PC-3 (cell line): Measurements from ENCODE around the gene SLC31A1. TPM values are rescaled to one million over a fixed set of nuclear protein-coding genes. Genes with fewer than 3 reads are reported as not detected.

Experiments used
- ATAC-seq: fragments of 200-7000 bp; cut with Tn5 transposase; 2 replicates; pipeline ENCODE4 v1.9.1; 2020; ENCODE audit warnings: mild to moderate bottlenecking, moderate library complexity
- BruUV-seq: library from RNA; stranded (reverse); fragments of 400-500 nt; replicated peaks from 2 replicates; lab custom pipeline; 2021; lab: Mats Ljungman, UMichigan
- CTCF ChIA-PET: fragments of 300-600 bp; sonication (Branson Sonifier 250); formaldehyde crosslinking; loops from one replicate; lab custom pipeline; 2022; ENCODE audit warnings: antibody characterized with exemption; lab: Charles Lee
- POLR2A ChIA-PET: fragments of 300-600 bp; sonication (Branson Sonifier 250); formaldehyde crosslinking; loops from one replicate; lab custom pipeline; 2022; ENCODE audit warnings: antibody characterized with exemption; ENCODE audit not compliant: unreplicated experiment; lab: Charles Lee
- DNase-seq: peaks from one replicate; pipeline ENCODE4 v3.0.0-alpha.2; 2015
- H2AFZ ChIP-seq: fragments of 300-600 bp; sonication (generic); 2 replicates; pipeline ENCODE4 v1.6.0; 2016; ENCODE audit warnings: antibody characterized with exemption, low read length
- H3F3A ChIP-seq: fragments of 300-600 bp; sonication (generic); one replicate; pipeline ENCODE4 v1.6.0; 2017; ENCODE audit warnings: antibody characterized with exemption, low read length, control low read depth, mild to moderate bottlenecking; ENCODE audit not compliant: unreplicated experiment
- H3K27ac ChIP-seq: fragments of 300-600 bp; sonication (generic); 2 replicates; pipeline ENCODE4 v1.5.1; 2016; ENCODE audit warnings: mild to moderate bottlenecking, low read length
- H3K27me3 ChIP-seq: fragments of 300-600 bp; sonication (generic); 2 replicates; pipeline ENCODE4 v1.6.1; 2016; ENCODE audit warnings: low read length, mixed read lengths
- H3K36me3 ChIP-seq: fragments of 300-600 bp; sonication (generic); 2 replicates; pipeline ENCODE4 v1.6.1; 2016; ENCODE audit warnings: low read depth, mixed run types, low read length, mixed read lengths
- H3K4me1 ChIP-seq: fragments of 300-600 bp; sonication (generic); 2 replicates; pipeline ENCODE4 v1.5.1; 2016; ENCODE audit warnings: low read length; ENCODE audit not compliant: insufficient read depth
- H3K4me2 ChIP-seq: fragments of 300-600 bp; sonication (generic); 2 replicates; pipeline ENCODE4 v1.6.0; 2016; ENCODE audit warnings: low read length
- H3K4me3 ChIP-seq: fragments of 300-600 bp; sonication (generic); 2 replicates; pipeline ENCODE4 v1.5.1; 2016; ENCODE audit warnings: mild to moderate bottlenecking, low read length, mixed read lengths
- H3K79me2 ChIP-seq: fragments of 300-600 bp; sonication (generic); 2 replicates; pipeline ENCODE4 v1.6.1; 2017; ENCODE audit warnings: low read length, mixed read lengths
- H3K9ac ChIP-seq: fragments of 300-600 bp; sonication (generic); 2 replicates; pipeline ENCODE4 v1.6.0; 2016; ENCODE audit warnings: mild to moderate bottlenecking, low read length
- H3K9me2 ChIP-seq: fragments of 300-600 bp; sonication (generic); replicated peaks from 2 replicates; pipeline ENCODE4 v1.6.1; 2016; ENCODE audit warnings: mixed run types, low read length, mixed read lengths
- H3K9me3 ChIP-seq: fragments of 300-600 bp; sonication (generic); 2 replicates; pipeline ENCODE4 v1.6.1; 2016; ENCODE audit warnings: low read length, mixed read lengths
- H4K20me1 ChIP-seq: fragments of 300-600 bp; sonication (generic); 2 replicates; pipeline ENCODE4 v1.6.1; 2016; ENCODE audit warnings: low read length, mixed read lengths
- EZH2 ChIP-seq: fragments of 300-600 bp; sonication (generic); IDR thresholded peaks from one replicate; pipeline ENCODE4 v1.6.1; 2017; ENCODE audit warnings: antibody characterized with exemption, mild to moderate bottlenecking, low read length; ENCODE audit not compliant: unreplicated experiment
- EZH2phosphoT487 ChIP-seq: fragments of 300-600 bp; sonication (generic); IDR thresholded peaks from 2 replicates; pipeline ENCODE4 v1.6.1; 2018; ENCODE audit warnings: mild to moderate bottlenecking, antibody characterized with exemption, low read length, borderline replicate concordance
- intact Hi-C: fragments of 100-400 bp; cut with micrococcal nuclease; formaldehyde crosslinking; loops from 2 replicates; pipeline ENCODE4 v1.9.0; 2023
- total RNA-seq: library from RNA; depleted of rRNA; stranded (reverse); fragments of >200 nt; gene quantifications from 2 replicates; pipeline ENCODE4 v1.2.3, GENCODE V29; 2014
- TF ChIP-seq, protein P1 (sequence below): fragments of 300-600 bp; sonication (generic); conservative IDR thresholded peaks from 2 replicates; pipeline ENCODE4 v1.5.1; 2017; ENCODE audit warnings: antibody characterized with exemption, low read depth, mild to moderate bottlenecking, low read length

The SLC31A1 gene
- total RNA-seq, 1 experiment from 2014 or later: 9.7 TPM

DNA sequence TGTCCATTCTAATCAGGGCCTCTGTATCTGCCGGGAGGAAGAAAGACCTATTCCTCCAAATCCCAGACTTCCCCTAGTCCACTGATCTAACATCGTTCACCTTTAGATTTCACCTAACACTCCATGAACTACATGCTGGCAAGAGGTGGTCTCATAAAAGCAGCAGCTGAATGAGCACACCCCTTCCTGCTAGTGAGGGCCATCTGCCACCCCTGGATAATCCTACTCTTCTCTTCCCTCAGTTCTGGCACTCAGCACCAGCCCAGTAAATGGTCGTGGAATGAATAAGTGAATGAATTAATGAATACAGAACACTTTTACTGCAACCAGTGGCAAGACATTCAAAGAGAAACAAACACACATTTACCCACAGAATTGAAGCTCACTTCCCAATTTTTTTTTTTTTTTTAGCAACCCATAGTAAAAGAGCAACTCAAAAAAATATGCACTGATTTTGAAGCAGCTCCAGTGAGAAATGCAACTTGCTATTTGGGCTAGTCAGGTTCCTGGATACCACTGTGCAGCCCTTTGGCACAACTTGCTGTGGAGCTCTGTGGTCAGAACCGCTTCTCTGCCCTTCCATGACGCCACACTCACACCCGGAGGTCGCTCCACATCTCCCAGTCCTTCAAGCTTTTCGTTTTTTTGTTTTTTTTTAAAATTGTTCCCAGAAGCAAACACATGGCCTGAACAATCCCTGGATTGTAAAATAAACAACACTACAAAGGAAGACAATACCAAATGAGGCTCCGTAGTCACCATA, 75.6 kb downstream of the SLC31A1 start:
- Histone ChIP-seq H3K27ac (no peak overlapping the region), H4K20me1 (no peaks in the 10 kb centered on the region), H3K79me2 (no peaks in the 10 kb centered on the region), H3K4me2 (no peak overlapping the region), H3K4me1 (no peaks in the 10 kb centered on the region), H3K9me2 (no peaks in the 10 kb centered on the region), H3K27me3 (no peaks in the 10 kb centered on the region), H3K4me3 (no peak overlapping the region), H2AFZ (no peak overlapping the region), H3K36me3 (0 out of 2 replicates have a peak, but pooled peaks cover 7% of the 10 kb centered on the region), H3K9me3 (no peaks in the 10 kb centered on the region), H3K9ac (no peak overlapping the region), H3F3A (no peaks in the 10 kb centered on the region)
- ATAC-seq (no peak), DNase-seq (no peak)
- ChIA-PET POLR2A (no interaction called here), CTCF (no interaction called here)
- intact Hi-C loops: no loop called here
- BruUV-seq: no TSS peak
- TF ChIP-seq EZH2phosphoT487 (no peak), EZH2 (no peak)
- TF ChIP-seq, protein P1, sequence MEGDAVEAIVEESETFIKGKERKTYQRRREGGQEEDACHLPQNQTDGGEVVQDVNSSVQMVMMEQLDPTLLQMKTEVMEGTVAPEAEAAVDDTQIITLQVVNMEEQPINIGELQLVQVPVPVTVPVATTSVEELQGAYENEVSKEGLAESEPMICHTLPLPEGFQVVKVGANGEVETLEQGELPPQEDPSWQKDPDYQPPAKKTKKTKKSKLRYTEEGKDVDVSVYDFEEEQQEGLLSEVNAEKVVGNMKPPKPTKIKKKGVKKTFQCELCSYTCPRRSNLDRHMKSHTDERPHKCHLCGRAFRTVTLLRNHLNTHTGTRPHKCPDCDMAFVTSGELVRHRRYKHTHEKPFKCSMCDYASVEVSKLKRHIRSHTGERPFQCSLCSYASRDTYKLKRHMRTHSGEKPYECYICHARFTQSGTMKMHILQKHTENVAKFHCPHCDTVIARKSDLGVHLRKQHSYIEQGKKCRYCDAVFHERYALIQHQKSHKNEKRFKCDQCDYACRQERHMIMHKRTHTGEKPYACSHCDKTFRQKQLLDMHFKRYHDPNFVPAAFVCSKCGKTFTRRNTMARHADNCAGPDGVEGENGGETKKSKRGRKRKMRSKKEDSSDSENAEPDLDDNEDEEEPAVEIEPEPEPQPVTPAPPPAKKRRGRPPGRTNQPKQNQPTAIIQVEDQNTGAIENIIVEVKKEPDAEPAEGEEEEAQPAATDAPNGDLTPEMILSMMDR: no peak

DNA sequence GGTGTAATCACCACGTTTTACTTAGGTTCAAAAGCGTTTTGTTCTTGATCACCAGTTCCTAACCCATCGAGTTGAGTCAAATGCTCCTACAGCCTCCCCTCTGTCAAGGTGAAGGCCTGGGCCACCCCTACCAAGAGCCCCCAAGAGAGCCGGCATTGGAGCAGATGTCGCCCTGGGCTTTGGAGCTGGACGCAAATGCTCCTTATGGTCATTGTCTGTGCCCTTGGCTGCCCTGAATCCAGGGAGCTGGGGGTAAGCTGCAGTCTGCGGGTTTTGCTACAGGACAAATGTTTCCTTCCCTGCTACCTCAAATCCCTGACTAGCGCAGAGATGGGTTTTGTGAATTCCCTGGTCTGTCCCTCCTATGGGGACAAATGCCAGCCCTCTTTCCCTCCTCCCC, 77.0 kb downstream of the SLC31A1 start:
- Histone ChIP-seq H3K4me3 (no peak overlapping the region), H4K20me1 (no peaks in the 10 kb centered on the region), H3K9me3 (no peaks in the 10 kb centered on the region), H3K4me1 (no peaks in the 10 kb centered on the region), H3K4me2 (no peak overlapping the region), H3K27me3 (no peaks in the 10 kb centered on the region), H3K9ac (no peak overlapping the region), H3K27ac (no peak overlapping the region), H3K36me3 (0 out of 2 replicates have a peak, but pooled peaks cover 2% of the 10 kb centered on the region), H2AFZ (no peak overlapping the region), H3K79me2 (no peaks in the 10 kb centered on the region), H3K9me2 (no peaks in the 10 kb centered on the region), H3F3A (no peaks in the 10 kb centered on the region)
- DNase-seq (no peak), ATAC-seq (no peak)
- CTCF ChIA-PET: no interaction called here
- TF ChIP-seq EZH2phosphoT487 (no peak), EZH2 (no peak)
- POLR2A ChIA-PET: no interaction called here
- intact Hi-C loops: no loop called here
- no TSS peak for BruUV-seq

DNA sequence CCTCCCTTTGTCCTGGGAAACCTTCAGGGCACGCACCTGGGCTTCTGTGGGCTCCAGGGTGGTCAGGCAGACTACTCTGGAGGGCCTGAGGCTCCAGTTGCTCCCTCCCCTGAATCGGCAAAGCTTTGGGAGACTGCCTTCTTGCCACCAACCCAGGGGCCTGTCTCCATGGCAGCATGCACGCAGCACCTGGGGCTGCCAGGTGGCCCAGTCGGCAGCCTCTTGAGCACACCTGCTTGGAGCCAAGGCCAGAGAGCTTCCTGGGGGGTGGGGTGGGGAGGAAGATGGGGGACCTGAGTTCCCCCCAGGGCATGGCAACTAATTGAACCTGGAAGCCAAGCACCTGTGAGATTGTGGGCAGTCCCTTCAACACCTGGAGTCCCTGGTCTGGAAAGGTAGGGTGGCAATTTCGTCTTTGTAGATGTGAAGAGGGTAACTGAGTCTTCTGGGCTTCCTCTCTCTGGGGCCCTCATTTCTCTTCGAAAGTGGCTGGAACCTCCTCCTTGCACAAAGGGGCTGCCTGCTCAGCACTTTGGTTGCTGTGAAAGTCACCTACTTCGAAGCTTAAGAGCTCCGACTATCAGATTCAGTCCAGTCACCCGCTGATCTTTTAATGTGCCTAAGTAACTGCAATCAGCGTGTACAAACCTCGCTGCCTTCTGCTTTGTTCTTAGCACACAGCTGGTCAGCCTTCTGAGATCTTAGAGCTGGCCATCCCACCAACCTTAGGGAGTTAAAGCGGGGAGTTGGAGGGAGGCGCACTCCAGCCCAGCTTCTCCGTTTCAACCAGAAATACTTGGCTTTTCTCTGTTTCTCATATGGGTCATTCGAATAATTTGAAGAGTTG, 77.8 kb downstream of the SLC31A1 start:
- no peak for TF ChIP-seq EZH2phosphoT487
- no peak for TF ChIP-seq EZH2
- TF ChIP-seq, protein P1: no peak
- Histone ChIP-seq H3K9me3 (no peaks in the 10 kb centered on the region), H3K27ac (no peak overlapping the region), H3K9me2 (no peaks in the 10 kb centered on the region), H3K27me3 (no peaks in the 10 kb centered on the region), H3K4me2 (no peak overlapping the region), H3K4me1 (no peaks in the 10 kb centered on the region), H3K79me2 (no peaks in the 10 kb centered on the region), H4K20me1 (no peaks in the 10 kb centered on the region), H3F3A (no peaks in the 10 kb centered on the region), H3K36me3 (no peaks in the 10 kb centered on the region), H3K4me3 (no peak overlapping the region), H3K9ac (no peak overlapping the region), H2AFZ (no peak overlapping the region)
- intact Hi-C loops: no loop called here
- CTCF ChIA-PET: no interaction called here
- POLR2A ChIA-PET: no interaction called here
- no peak for DNase-seq
- BruUV-seq: no TSS peak
- no peak for ATAC-seq
